K562 (cell line): ENCODE measurements around the gene CLCN1. TPM values are rescaled to one million over a fixed set of nuclear protein-coding genes. Genes with fewer than 3 reads are reported as not detected.

ENCODE experiments used
- ATF1 ChIP-seq, 2 experiments: fragments of 450-650 bp in 1 of 2; IDR thresholded peaks; 2 replicates each; pipeline ENCODE4 v1.6.1; 2016; ENCODE audit warnings: missing compliant biosample characterization in 1 of 2, missing genetic modification characterization in 1 of 2
- ATF6 ChIP-seq: sonication (generic); formaldehyde crosslinking; IDR thresholded peaks from 2 replicates; pipeline ENCODE4 v1.4.0; 2020; ENCODE audit warnings: mild to moderate bottlenecking, missing genetic modification reagents
- DDX20 ChIP-seq: fragments of 450-650 bp; IDR thresholded peaks from 2 replicates; pipeline ENCODE4 v1.6.1; 2016; ENCODE audit warnings: missing genetic modification characterization, low read depth, mild to moderate bottlenecking, missing compliant biosample characterization, moderate library complexity
- DNMT1 ChIP-seq: fragments of 450-650 bp; IDR thresholded peaks from 2 replicates; pipeline ENCODE4 v1.6.1; 2016; ENCODE audit warnings: antibody characterized with exemption, mild to moderate bottlenecking
- ELK3 ChIP-seq: fragments of 450-650 bp; formaldehyde crosslinking; IDR thresholded peaks from 2 replicates; pipeline ENCODE4 v1.4.0; 2020; ENCODE audit warnings: mild to moderate bottlenecking
- ETV5 ChIP-seq: sonication (generic); formaldehyde crosslinking; IDR thresholded peaks from 2 replicates; pipeline ENCODE4 v1.4.0; 2020; ENCODE audit warnings: low read depth, mild to moderate bottlenecking, missing genetic modification reagents
- GTF2A2 ChIP-seq: IDR thresholded peaks from 2 replicates; pipeline ENCODE4 v1.6.1; 2016; ENCODE audit warnings: mild to moderate bottlenecking, missing genetic modification characterization, missing compliant biosample characterization
- HINFP ChIP-seq: fragments of 450-650 bp; conservative IDR thresholded peaks from 2 replicates; pipeline ENCODE4 v1.6.1; 2016; ENCODE audit warnings: missing genetic modification characterization, low read depth, mild to moderate bottlenecking, control low read depth, missing compliant biosample characterization
- MAFK ChIP-seq: IDR thresholded peaks from 2 replicates; pipeline ENCODE4 v1.6.1; 2011; ENCODE audit warnings: low read length, improper control_type of control experiment
- MECOM ChIP-seq: fragments of 250-450 bp; sonication (Bioruptor Pico); IDR thresholded peaks from 2 replicates; pipeline ENCODE4 v1.8.0; 2022; ENCODE audit warnings: inconsistent platforms
- NEUROD1 ChIP-seq: fragments of 150-350 bp; IDR thresholded peaks from 2 replicates; pipeline ENCODE4 v1.6.1; 2014; ENCODE audit warnings: borderline replicate concordance, low read length, low read depth; ENCODE audit not compliant: partially characterized antibody
- NR1H2 ChIP-seq: sonication (generic); formaldehyde crosslinking; IDR thresholded peaks from 2 replicates; pipeline ENCODE4 v1.4.0; 2020; ENCODE audit warnings: mild to moderate bottlenecking, missing genetic modification reagents
- NR4A1 ChIP-seq, 2 experiments: fragments of 250-450 bp in 1 of 2; fragments of 450-650 bp in 1 of 2; sonication (Bioruptor Pico) in 1 of 2; IDR thresholded peaks; 2 replicates each; pipeline versions ENCODE4 v1.4.0 to v1.6.1; 2016 to 2020; ENCODE audit warnings: mild to moderate bottlenecking in 2 of 2, missing compliant biosample characterization in 1 of 2, missing genetic modification characterization in 1 of 2, moderate library complexity in 1 of 2
- PHF20 ChIP-seq: fragments of 450-650 bp; IDR thresholded peaks from 2 replicates; pipeline ENCODE4 v1.6.1; 2018; ENCODE audit not compliant: partially characterized antibody
- SMAD4 ChIP-seq: fragments of 250-450 bp; sonication (Bioruptor Pico); conservative IDR thresholded peaks from 2 replicates; pipeline ENCODE4 v1.8.0; 2021; ENCODE audit warnings: inconsistent platforms, mild to moderate bottlenecking, moderate library complexity
- TCF15 ChIP-seq: fragments of 250-450 bp; sonication (Bioruptor Pico); IDR thresholded peaks from 2 replicates; pipeline ENCODE4 v1.8.0; 2022; ENCODE audit warnings: moderate library complexity, mild to moderate bottlenecking, inconsistent platforms
- ZNF398 ChIP-seq: fragments of 250-450 bp; sonication (Bioruptor Pico); IDR thresholded peaks from 2 replicates; pipeline ENCODE4 v1.8.0; 2021; ENCODE audit warnings: moderate library complexity, mild to moderate bottlenecking, inconsistent platforms
- ZNF436 ChIP-seq: fragments of 250-450, 450-650 bp; sonication (Bioruptor Pico); formaldehyde crosslinking; IDR thresholded peaks from 2 replicates; pipeline ENCODE4 v1.7.0; 2020; ENCODE audit warnings: mild to moderate bottlenecking
- ZNF445 ChIP-seq: fragments of 250-450 bp; sonication (Bioruptor Pico); IDR thresholded peaks from 2 replicates; pipeline ENCODE4 v1.4.0; 2020; ENCODE audit warnings: low read depth, mild to moderate bottlenecking, moderate library complexity
- ZNF586 ChIP-seq: fragments of 450-650 bp; formaldehyde crosslinking; conservative IDR thresholded peaks from 2 replicates; pipeline ENCODE4 v1.4.0; 2020; ENCODE audit warnings: mild to moderate bottlenecking, moderate library complexity
- polyA plus RNA-seq, 8 experiments: library from polyadenylated mRNA; depleted of rRNA in 4 of 8; stranded (reverse) in 5 of 8; unstranded in 3 of 8; fragments of >200 nt; fragmentation: Nextera tagmentation in 2 of 8; fragmentation: Illumina TruSeq in 1 of 8; extraction: Ambion mirVana in 2 of 8; extraction: Trizol in 1 of 8; gene quantifications; 2 replicates each; pipeline versions ENCODE4 v1.2.1 to v1.2.3, GENCODE V29; 2011 to 2014; ENCODE audit warnings: inconsistent platforms in 1 of 8, missing spikeins in 1 of 8
- total RNA-seq, 7 experiments: library from RNA; depleted of rRNA in 6 of 7; stranded (reverse); fragments of >200 nt in 6 of 7; fragmentation: Illumina TruSeq in 2 of 7; extraction: Trizol in 2 of 7; gene quantifications; 2 replicates each; pipeline versions ENCODE4 v1.2.1 to v1.2.3, GENCODE V29; 2011 to 2021; ENCODE audit warnings: low replicate concordance in 1 of 7

CLCN1 gene
- total and polyA plus RNA-seq, 9 of the 15 experiments (the other 6 are each of a cell fraction or from before 2014, with no cell fraction given) = 0.01 to 0.11 (median 0.04) TPM; not detected in 4

- no peak for TF ChIP-seq ATF6
- peak; percentile 97 for TF ChIP-seq DDX20 (tag)
- peak; percentile 95; the same call in 1 of the 2 replicates for TF ChIP-seq TCF15 (CRISPR knock-in tag)
- no peak for TF ChIP-seq ZNF586 (CRISPR knock-in tag)
- TF ChIP-seq ATF1 (CRISPR knock-in tag; IDR thresholded peaks at IDR 0.05) = no peak
- peak; percentile 69 for TF ChIP-seq ATF1 (tag; IDR thresholded peaks at IDR 0.05)
- TF ChIP-seq SMAD4 (CRISPR knock-in tag) = peak; percentile 98
- no peak for TF ChIP-seq MAFK
- TF ChIP-seq ZNF436 (CRISPR knock-in tag) = no peak
- peak; percentile 89 for TF ChIP-seq ZNF445 (CRISPR knock-in tag)
- TF ChIP-seq ZNF398 (CRISPR knock-in tag) = no peak
- peak; percentile 70 for TF ChIP-seq HINFP (tag)
- no peak for TF ChIP-seq ETV5 (CRISPR knock-in tag)
- TF ChIP-seq MECOM (CRISPR knock-in tag) = peak; percentile 97
- no peak for TF ChIP-seq PHF20
- peak; percentile 99 for TF ChIP-seq NR4A1 (CRISPR knock-in tag; IDR thresholded peaks at IDR 0.05)
- peak; percentile 98 for TF ChIP-seq NR4A1 (tag; IDR thresholded peaks at IDR 0.05)
- TF ChIP-seq NEUROD1 = no peak
- TF ChIP-seq GTF2A2 (tag) = peak; percentile 92
- no peak for TF ChIP-seq NR1H2 (CRISPR knock-in tag)
- no peak for TF ChIP-seq DNMT1
- peak; percentile 90; the same call in 1 of the 2 replicates for TF ChIP-seq ELK3 (CRISPR knock-in tag)
Measured at GRCh38 chr7:143369678-143370651, 54.1 kb downstream of the CLCN1 start (continued).
